Measurements from ENCODE around the gene TRAPPC8. TPM values are rescaled to one million over a fixed set of nuclear protein-coding genes. Genes with fewer than 3 reads are reported as not detected.
"Not testable (repeated sequence)": the region's sequence is repeated elsewhere in the genome, so short reads cannot be mapped to it uniquely, and the experiment has no call there.

The TRAPPC8 gene
- total RNA-seq, 1 experiment from 2014 or later: 34.4 TPM

- DNase-seq (ENCODE audit: low read depth): peak; percentile 63
These were observed 483 bp downstream of the TRAPPC8 start for GRCh38 chr18:31942291-31942998.

- no peak for DNase-seq (ENCODE audit: low read depth)
These were observed 1.7 kb downstream of the TRAPPC8 start for GRCh38 chr18:31941010-31941809.

GRCh38 chr18:31934773-31935172 is 8.2 kb downstream of the TRAPPC8 start:
- not testable (repeated sequence) for DNase-seq (ENCODE audit: low read depth)

- peak; percentile 66 for DNase-seq (ENCODE audit: low read depth)
These were observed 11.1 kb downstream of the TRAPPC8 start for GRCh38 chr18:31931886-31932240.

- peak; percentile 71 for DNase-seq (ENCODE audit: low read depth)
These were observed 11.6 kb downstream of the TRAPPC8 start for GRCh38 chr18:31931163-31931885.

GRCh38 chr18:31929273-31929672 is 13.7 kb downstream of the TRAPPC8 start:
- DNase-seq (ENCODE audit: low read depth): no peak

GRCh38 chr18:31926988-31927387 is 15.9 kb downstream of the TRAPPC8 start:
- DNase-seq (ENCODE audit: low read depth): not testable (repeated sequence)

GRCh38 chr18:31920277-31920676 is 22.7 kb downstream of the TRAPPC8 start:
- no peak for DNase-seq (ENCODE audit: low read depth)

GRCh38 chr18:31919366-31919765 is 23.6 kb downstream of the TRAPPC8 start:
- DNase-seq (ENCODE audit: low read depth): not testable (repeated sequence)

GRCh38 chr18:31918733-31919132 is 24.2 kb downstream of the TRAPPC8 start:
- no peak for DNase-seq (ENCODE audit: low read depth)

- peak; percentile 1 for DNase-seq (ENCODE audit: low read depth)
These were observed 41.9 kb downstream of the TRAPPC8 start for GRCh38 chr18:31901063-31901462.

GRCh38 chr18:31899771-31900170 is 43.2 kb downstream of the TRAPPC8 start:
- DNase-seq (ENCODE audit: low read depth): not testable (repeated sequence)

- no peak for DNase-seq (ENCODE audit: low read depth)
These were observed 50.0 kb downstream of the TRAPPC8 start for GRCh38 chr18:31892936-31893335.

GRCh38 chr18:31891566-31891965 is 51.4 kb downstream of the TRAPPC8 start:
- no peak for DNase-seq (ENCODE audit: low read depth)

GRCh38 chr18:31884020-31884419 is 58.9 kb downstream of the TRAPPC8 start:
- DNase-seq (ENCODE audit: low read depth): no peak

- DNase-seq (ENCODE audit: low read depth): no peak
These were observed 62.6 kb downstream of the TRAPPC8 start for GRCh38 chr18:31880186-31880898.

GRCh38 chr18:31878358-31878757 is 64.6 kb downstream of the TRAPPC8 start:
- DNase-seq (ENCODE audit: low read depth): no peak

- DNase-seq (ENCODE audit: low read depth): no peak
These were observed 65.0 kb downstream of the TRAPPC8 start for GRCh38 chr18:31877900-31878299.

- peak; percentile 1 for DNase-seq (ENCODE audit: low read depth)
These were observed 66.2 kb downstream of the TRAPPC8 start for GRCh38 chr18:31876707-31877106.

GRCh38 chr18:31875301-31875700 is 67.6 kb downstream of the TRAPPC8 start:
- no peak for DNase-seq (ENCODE audit: low read depth)

GRCh38 chr18:31863103-31863502 is 79.8 kb downstream of the TRAPPC8 start:
- no peak for DNase-seq (ENCODE audit: low read depth)

GRCh38 chr18:31860488-31860887 is 82.4 kb downstream of the TRAPPC8 start:
- DNase-seq (ENCODE audit: low read depth): no peak
